GM21515 (cell line): ENCODE measurements around the gene FBXL7.

Experiments used
- ATAC-seq: cut with Tn5 transposase; IDR thresholded peaks from one replicate; pipeline ENCODE4 v1.9.1; 2021; ENCODE audit not compliant: unreplicated experiment

FBXL7 gene

GRCh38 chr5:15929611-15930263 is 429.8 kb downstream of the FBXL7 start:
- no peak for ATAC-seq

- no peak for ATAC-seq
Measured at GRCh38 chr5:15932066-15932465, 432.1 kb downstream of the FBXL7 start.

- no peak for ATAC-seq
Measured at GRCh38 chr5:15933259-15934207, 433.6 kb downstream of the FBXL7 start.

- ATAC-seq, result no peak
Measured at GRCh38 chr5:15936505-15937245, 436.7 kb downstream of the FBXL7 start.

GRCh38 chr5:15937708-15938107 is 437.7 kb downstream of the FBXL7 start:
- ATAC-seq, result no peak

GRCh38 chr5:15938186-15938585 is 438.2 kb downstream of the FBXL7 start:
- no peak for ATAC-seq

GRCh38 chr5:15938961-15939360 is 439.0 kb downstream of the FBXL7 start:
- no peak for ATAC-seq

GRCh38 chr5:15940905-15941304 is 440.9 kb downstream of the FBXL7 start:
- no peak for ATAC-seq

- no peak for ATAC-seq
Measured at GRCh38 chr5:15943487-15943886, 443.5 kb downstream of the FBXL7 start.

- ATAC-seq, result no peak
Measured at GRCh38 chr5:15946026-15946425, 446.0 kb downstream of the FBXL7 start.

GRCh38 chr5:15948190-15948589 is 448.2 kb downstream of the FBXL7 start:
- ATAC-seq, result no peak

- no peak for ATAC-seq
Measured at GRCh38 chr5:15951126-15951525, 451.1 kb downstream of the FBXL7 start.

GRCh38 chr5:15951550-15951949 is 451.6 kb downstream of the FBXL7 start:
- no peak for ATAC-seq

- ATAC-seq, result no peak
Measured at GRCh38 chr5:15956622-15957021, 456.6 kb downstream of the FBXL7 start.

- ATAC-seq, result no peak
Measured at GRCh38 chr5:15957124-15957523, 457.1 kb downstream of the FBXL7 start.

- no peak for ATAC-seq
Measured at GRCh38 chr5:15959370-15960164, 459.6 kb downstream of the FBXL7 start.

- ATAC-seq, result no peak
Measured at GRCh38 chr5:15966066-15966640, 466.2 kb downstream of the FBXL7 start.

GRCh38 chr5:15966651-15967050 is 466.7 kb downstream of the FBXL7 start:
- ATAC-seq, result no peak

GRCh38 chr5:15968993-15969392 is 469.0 kb downstream of the FBXL7 start:
- no peak for ATAC-seq

- ATAC-seq, result no peak
Measured at GRCh38 chr5:15977851-15978250, 477.9 kb downstream of the FBXL7 start.
